Esophagus muscularis mucosa (tissue), 4 donors: Measurements from ENCODE around the gene CNTROB. TPM values are rescaled to one million over a fixed set of nuclear protein-coding genes. Genes with fewer than 3 reads are reported as not detected.
A peak's percentile ranks its signal among the peaks of the same experiment; 100 is the strongest.

ENCODE experiments used
- DNase-seq: peaks from one replicate; pipeline ENCODE4 v3.0.0-alpha.2; 2017; ENCODE audit errors: extremely low spot score
- H3K27ac ChIP-seq, 4 donors: fragments of 200-600 bp; sonication (generic); replicated peaks in 1 of 4; 1 replicate in 3 of 4; 2 replicates in 1 of 4; pipeline ENCODE4 v1.5.1; 2016 to 2019; ENCODE audit warnings: mild to moderate bottlenecking in 1 of 4
- H3K27me3 ChIP-seq, 4 donors: fragments of 200-600 bp; sonication (generic); one replicate each; pipeline versions ENCODE4 v1.5.1 to v1.6.0; 2016 to 2019
- H3K36me3 ChIP-seq, 4 donors: fragments of 200-600 bp; sonication (generic); one replicate each; pipeline ENCODE4 v1.5.1; 2016 to 2019
- H3K4me1 ChIP-seq, 4 donors: fragments of 200-600 bp; sonication (generic); one replicate each; pipeline ENCODE4 v1.5.1; 2016 to 2019
- H3K4me3 ChIP-seq, 4 donors: fragments of 200-600 bp; sonication (generic); 1 replicate in 2 of 4; 2 replicates in 2 of 4; pipeline ENCODE4 v1.5.1; 2016 to 2019; ENCODE audit warnings: mild to moderate bottlenecking in 4 of 4, moderate library complexity in 1 of 4
- H3K9me3 ChIP-seq, 4 donors: fragments of 200-600 bp; sonication (generic); 1 replicate in 3 of 4; 2 replicates in 1 of 4; pipeline ENCODE4 v1.5.1; 2016 to 2019
- CTCF ChIP-seq, 3 experiments: fragments of 200-600 bp in 2 of 3; fragments of 450-650 bp in 1 of 3; sonication (generic) in 2 of 3; IDR thresholded peaks; one replicate each; pipeline ENCODE4 v1.5.1; 2017 to 2019; ENCODE audit warnings: antibody characterized with exemption in 3 of 3, mild to moderate bottlenecking in 2 of 3, moderate library complexity in 1 of 3
- EP300 ChIP-seq: sonication (generic); formaldehyde crosslinking; IDR thresholded peaks from one replicate; pipeline ENCODE4 v1.6.1; 2017; ENCODE audit warnings: antibody characterized with exemption
- POLR2A ChIP-seq: fragments of 450-650 bp; IDR thresholded peaks from one replicate; pipeline ENCODE4 v1.6.1; 2017; ENCODE audit warnings: antibody characterized with exemption, moderate library complexity, mild to moderate bottlenecking, low read depth
- POLR2AphosphoS5 ChIP-seq, 2 donors: sonication (generic); formaldehyde crosslinking; IDR thresholded peaks; one replicate each; pipeline ENCODE4 v1.6.1; 2017; ENCODE audit warnings: antibody characterized with exemption in 2 of 2
- WGBS: methylation state at CpG from one replicate; pipeline ENCODE4 v1.1.5; 2018; 5-methylcytosine and 5-hydroxymethylcytosine counted together
- intact Hi-C: fragments of 100-400 bp; cut with DNase I; formaldehyde crosslinking; loops from one replicate; pipeline ENCODE4 v1.15.1; 2023
- total RNA-seq, 4 donors: library from RNA; depleted of rRNA; stranded (reverse); fragments of >200 nt; gene quantifications; one replicate each; pipeline versions ENCODE4 v1.1.0 to v1.2.1, GENCODE V29; 2016

CNTROB gene
- 10 to 100 TPM; 14.4 to 20.0 (median 16.9) TPM for total RNA-seq

DNA sequence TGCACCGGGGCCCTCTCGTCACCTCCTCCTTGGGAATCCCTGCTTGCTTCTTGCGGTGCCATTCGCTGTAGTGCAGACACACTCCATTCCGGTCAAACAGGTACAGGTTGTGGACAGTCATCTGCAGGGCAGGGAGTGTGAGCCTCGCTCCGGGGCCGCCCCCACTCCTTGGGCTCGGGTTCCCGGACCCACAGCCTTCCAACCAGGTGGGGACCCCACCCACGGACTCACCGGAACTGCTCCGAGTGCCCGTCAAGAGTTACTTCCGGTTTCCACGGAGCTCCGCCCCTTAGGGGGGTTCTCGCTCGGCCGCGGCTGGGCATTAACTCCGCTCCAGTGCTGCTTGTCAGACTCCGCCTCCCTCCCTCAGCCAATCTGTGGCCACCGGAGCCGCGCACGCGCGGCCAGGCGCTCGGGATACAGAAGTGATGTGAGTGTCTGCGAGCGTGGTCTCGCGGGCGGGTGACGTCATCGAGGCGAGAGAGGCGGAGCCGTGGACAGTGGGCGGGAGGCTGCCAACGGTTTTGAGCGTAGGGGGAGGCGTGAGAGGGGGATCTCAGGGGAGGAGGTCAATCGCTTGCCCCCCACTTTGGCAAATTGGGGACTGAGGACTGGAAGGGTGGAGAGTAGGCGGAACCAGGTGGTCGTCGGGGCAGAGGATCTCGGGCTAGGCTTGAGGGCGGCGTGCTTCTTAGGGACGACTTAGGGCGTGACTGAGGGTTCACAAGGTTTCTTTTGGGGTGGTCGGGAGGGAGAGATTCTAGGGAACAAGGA is at the start of gene CNTROB, which contains the start of gene TRAPPC1:
Gene CNTROB (plus strand): TSS at position 498 of the 774 bp plus-strand sequence. CDS start 874 bp downstream, outside the sequence.
Gene TRAPPC1 (minus strand): TSS at position 238 of the 774 bp plus-strand sequence. CDS start 117 bp downstream, at position 121.
- H3K36me3 ChIP-seq = peaks cover 8 to 30% (median 22%) of the 10 kb centered on the region in 4 donors
- peaks cover 0 to 20% (median 5%) of the 10 kb centered on the region in 4 donors for H3K27me3 ChIP-seq
- 1% methylated on average over 26 of the region's 55 CpGs for WGBS
- H3K4me1 ChIP-seq = peaks cover 23 to 56% (median 54%) of the 10 kb centered on the region in 4 donors
- H3K9me3 ChIP-seq = no peaks in the 10 kb centered on the region
- peak; percentile 100 for DNase-seq
- TF ChIP-seq EP300 = no peak
- TF ChIP-seq CTCF (IDR thresholded peaks at IDR 0.05) = no peak
- TF ChIP-seq POLR2AphosphoS5 (IDR thresholded peaks at IDR 0.05) = peak; percentile 95 to 96
- peak; percentile 62 for TF ChIP-seq POLR2A
- intact Hi-C loops = no loop called here
- peak within 1 kb of the TSS; percentile 58 to 81 (median 68) for H3K4me3 ChIP-seq
- H3K27ac ChIP-seq = peak within 1 kb of the TSS; percentile 75 to 85 (median 81)

DNA sequence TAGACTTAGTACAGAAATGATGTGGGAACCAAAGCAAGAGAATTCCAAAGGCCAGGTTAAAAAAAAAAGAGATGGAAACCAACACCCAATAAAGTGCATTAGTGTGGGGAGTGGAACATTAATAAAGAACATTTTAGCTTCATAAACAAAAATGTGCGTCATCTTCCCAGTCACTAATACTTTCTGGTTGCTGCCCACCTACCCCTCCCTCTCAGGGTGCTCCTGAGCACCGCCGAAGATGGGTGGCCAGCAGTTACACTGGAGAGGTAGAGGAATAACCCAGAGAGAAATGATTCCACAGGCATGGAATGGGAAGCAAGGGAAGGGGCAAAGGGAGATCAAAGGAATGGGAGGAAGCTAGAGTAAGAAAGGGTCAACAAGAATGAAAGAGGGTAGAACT is 49.4 kb upstream of the CNTROB start:
- peaks cover 0 to 18% (median 9%) of the 10 kb centered on the region in 4 donors for H3K36me3 ChIP-seq
- H3K4me3 ChIP-seq = no peak overlapping the region
- no peaks in the 10 kb centered on the region for H3K9me3 ChIP-seq
- DNase-seq = no peak
- no peaks in the 10 kb centered on the region for H3K27me3 ChIP-seq
- WGBS = 80% methylated on average over 3 of the region's 3 CpGs
- H3K27ac ChIP-seq = peak overlapping the region; percentile 36 to 95 (median 66)
- H3K4me1 ChIP-seq = peaks cover 21 to 60% (median 53%) of the 10 kb centered on the region in 4 donors
- intact Hi-C loops = no loop called here
- no peak for TF ChIP-seq CTCF (IDR thresholded peaks at IDR 0.05)
- no peak for TF ChIP-seq EP300
- peak in 1 of 2 donors; percentile 20 for TF ChIP-seq POLR2AphosphoS5 (IDR thresholded peaks at IDR 0.05)

GRCh38 chr17:7883781-7884386 is 48.1 kb upstream of the CNTROB start:
- DNase-seq = no peak
- H3K27me3 ChIP-seq = no peaks in the 10 kb centered on the region
- H3K36me3 ChIP-seq = peaks cover 0 to 13% (median 9%) of the 10 kb centered on the region in 4 donors
- TF ChIP-seq CTCF (IDR thresholded peaks at IDR 0.05) = no peak
- TF ChIP-seq POLR2A = no peak
- TF ChIP-seq EP300 = no peak
- 2% methylated on average over 3 of the region's 3 CpGs for WGBS
- H3K27ac ChIP-seq = peak overlapping the region; percentile 90 to 96 (median 94)
- peaks cover 33 to 73% (median 65%) of the 10 kb centered on the region in 4 donors for H3K4me1 ChIP-seq
- intact Hi-C loops = loop anchor here (2.0 kb wide), 1 partner anchor 49 kb away; the partner anchor contains the start of gene KDM6B
- H3K9me3 ChIP-seq = no peaks in the 10 kb centered on the region
- H3K4me3 ChIP-seq = peak overlapping the region; percentile 84 to 93 (median 90)

DNA sequence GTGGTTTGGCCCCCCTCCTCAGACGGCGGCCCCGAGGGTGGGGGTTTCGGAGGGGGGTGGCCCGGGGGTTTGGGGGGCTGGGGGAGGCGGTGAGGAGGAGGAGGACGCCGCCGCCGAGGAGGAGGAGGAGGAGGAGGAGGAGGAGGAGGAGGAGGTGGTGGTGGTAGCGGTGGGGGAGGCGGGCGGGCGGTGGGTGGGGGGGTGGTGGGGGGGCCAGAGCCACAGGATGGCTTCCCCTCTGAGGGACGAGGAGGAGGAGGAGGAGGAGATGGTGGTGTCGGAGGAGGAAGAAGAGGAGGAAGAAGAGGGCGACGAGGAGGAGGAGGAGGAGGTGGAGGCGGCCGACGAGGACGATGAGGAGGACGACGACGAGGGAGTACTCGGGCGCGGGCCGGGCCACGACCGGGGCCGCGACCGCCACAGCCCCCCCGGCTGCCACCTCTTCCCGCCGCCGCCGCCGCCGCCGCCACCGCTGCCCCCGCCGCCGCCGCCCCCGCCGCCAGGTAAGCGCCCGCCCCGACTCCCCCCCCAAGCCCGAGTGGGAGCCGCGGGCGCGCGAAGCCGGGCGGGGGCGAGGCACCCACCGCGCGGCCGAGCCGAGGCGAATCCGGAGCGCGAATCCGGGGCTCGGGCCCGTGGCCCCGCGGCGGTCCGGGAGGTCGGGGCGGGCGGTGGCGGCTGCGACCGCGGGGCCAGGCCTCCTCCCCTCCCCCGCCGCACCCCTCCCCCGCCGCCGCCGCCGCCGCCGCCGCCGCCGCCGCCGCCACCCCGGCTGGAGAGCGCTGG is 47.2 kb upstream of the CNTROB start:
- Histone ChIP-seq H3K36me3 (peaks cover 0 to 12% (median 9%) of the 10 kb centered on the region in 4 donors), H3K27ac (peak overlapping the region; percentile 90 to 96 (median 94)), H3K9me3 (no peaks in the 10 kb centered on the region), H3K4me1 (peaks cover 42 to 81% (median 74%) of the 10 kb centered on the region in 4 donors), H3K4me3 (peak overlapping the region; percentile 84 to 93 (median 90)), H3K27me3 (no peaks in the 10 kb centered on the region)
- no peak for DNase-seq
- intact Hi-C loops = loop anchor here (2.0 kb wide), 1 partner anchor 50 kb away; the partner anchor contains the start of gene KDM6B
- no peak for TF ChIP-seq CTCF (IDR thresholded peaks at IDR 0.05)
- TF ChIP-seq POLR2AphosphoS5 (IDR thresholded peaks at IDR 0.05) = no peak
- no peak for TF ChIP-seq POLR2A
- TF ChIP-seq EP300 = no peak
- WGBS = 1% methylated on average over 26 of the region's 100 CpGs
